ENCODE measurements around the gene PHACTR1.

The PHACTR1 gene

DNA sequence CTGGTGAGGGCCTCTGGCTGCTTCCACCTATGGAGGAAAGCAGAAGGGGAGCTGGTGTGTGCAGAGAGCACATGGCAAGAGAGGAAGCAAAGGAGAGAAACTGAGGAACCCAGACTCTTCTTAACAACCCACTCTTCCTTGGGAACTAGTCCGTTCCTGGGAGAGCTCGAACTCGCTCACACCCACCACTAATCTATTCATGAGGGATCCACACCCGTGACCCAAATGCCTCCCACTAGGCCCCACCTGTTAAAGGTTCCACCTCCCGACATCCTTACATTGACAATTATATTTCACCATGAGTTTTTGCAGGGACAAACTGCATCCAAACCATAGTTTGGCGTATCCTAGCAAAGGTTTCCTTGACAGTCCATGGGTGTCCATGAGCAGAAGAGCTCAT, 488.5 kb downstream of the PHACTR1 start:
- Histone ChIP-seq H3K9me3 (ENCODE audit: low read length) (no peaks in the 10 kb centered on the region), H3K79me2 (ENCODE audit: insufficient read depth, low read length) (no peaks in the 10 kb centered on the region), H3K9ac (ENCODE audit: low read length) (no peak overlapping the region), H3K4me3 (ENCODE audit: low read depth, low read length, poor library complexity, severe bottlenecking) (no peak overlapping the region), H3K4me2 (ENCODE audit: low read length) (no peak overlapping the region), H3K9me2 (ENCODE audit: low read depth, low read length) (no peaks in the 10 kb centered on the region), H3K27ac (ENCODE audit: low read depth, low read length, poor library complexity, severe bottlenecking) (no peak overlapping the region), H4K20me1 (ENCODE audit: insufficient read depth, low read length) (no peaks in the 10 kb centered on the region), H3F3A (ENCODE audit: insufficient read depth, low read length) (no peaks in the 10 kb centered on the region), H3K36me3 (ENCODE audit: insufficient read depth, low read length) (no peaks in the 10 kb centered on the region), H2AFZ (ENCODE audit: low read length) (no peak overlapping the region), H3K27me3 (ENCODE audit: insufficient read depth, low read length) (no peaks in the 10 kb centered on the region), H3K4me1 (ENCODE audit: insufficient read depth, low read length, severe bottlenecking) (no peaks in the 10 kb centered on the region)
- no peak for TF ChIP-seq EZH2 (IDR thresholded peaks at IDR 0.05; ENCODE audit: borderline replicate concordance, low read length)
- TF ChIP-seq, protein P1, sequence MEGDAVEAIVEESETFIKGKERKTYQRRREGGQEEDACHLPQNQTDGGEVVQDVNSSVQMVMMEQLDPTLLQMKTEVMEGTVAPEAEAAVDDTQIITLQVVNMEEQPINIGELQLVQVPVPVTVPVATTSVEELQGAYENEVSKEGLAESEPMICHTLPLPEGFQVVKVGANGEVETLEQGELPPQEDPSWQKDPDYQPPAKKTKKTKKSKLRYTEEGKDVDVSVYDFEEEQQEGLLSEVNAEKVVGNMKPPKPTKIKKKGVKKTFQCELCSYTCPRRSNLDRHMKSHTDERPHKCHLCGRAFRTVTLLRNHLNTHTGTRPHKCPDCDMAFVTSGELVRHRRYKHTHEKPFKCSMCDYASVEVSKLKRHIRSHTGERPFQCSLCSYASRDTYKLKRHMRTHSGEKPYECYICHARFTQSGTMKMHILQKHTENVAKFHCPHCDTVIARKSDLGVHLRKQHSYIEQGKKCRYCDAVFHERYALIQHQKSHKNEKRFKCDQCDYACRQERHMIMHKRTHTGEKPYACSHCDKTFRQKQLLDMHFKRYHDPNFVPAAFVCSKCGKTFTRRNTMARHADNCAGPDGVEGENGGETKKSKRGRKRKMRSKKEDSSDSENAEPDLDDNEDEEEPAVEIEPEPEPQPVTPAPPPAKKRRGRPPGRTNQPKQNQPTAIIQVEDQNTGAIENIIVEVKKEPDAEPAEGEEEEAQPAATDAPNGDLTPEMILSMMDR (IDR thresholded peaks at IDR 0.05; ENCODE audit: low read length) = no peak

DNA sequence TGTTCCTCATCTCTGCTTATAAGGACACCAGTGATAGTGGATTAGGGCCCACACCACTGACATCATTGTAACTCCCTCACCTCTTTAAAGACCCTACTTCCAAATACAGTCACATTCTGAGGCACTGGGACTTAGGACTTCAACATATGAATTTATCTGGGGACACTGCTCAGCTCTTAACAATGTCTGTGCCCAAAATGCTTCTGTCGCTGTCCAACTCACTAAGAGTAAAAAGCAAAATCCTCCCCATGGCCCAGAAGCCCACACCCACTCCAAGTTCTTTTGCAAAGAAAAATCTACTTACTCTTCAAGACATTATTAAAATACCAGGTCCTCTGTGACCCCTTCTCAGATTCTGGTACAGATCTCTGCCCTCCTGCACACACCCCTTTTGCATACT, 495.5 kb downstream of the PHACTR1 start:
- no peaks in the 10 kb centered on the region for H3K4me1 ChIP-seq (ENCODE audit: insufficient read depth, low read length, severe bottlenecking)
- no peaks in the 10 kb centered on the region; the same call in 1 of the 2 replicates for H3K27me3 ChIP-seq (ENCODE audit: insufficient read depth, low read length)
- H3K9me2 ChIP-seq (ENCODE audit: low read depth, low read length) = no peaks in the 10 kb centered on the region
- H3K9ac ChIP-seq (ENCODE audit: low read length) = no peak overlapping the region
- H2AFZ ChIP-seq (ENCODE audit: low read length) = no peak overlapping the region
- H3K4me2 ChIP-seq (ENCODE audit: low read length) = no peak overlapping the region
- TF ChIP-seq, protein P1 (IDR thresholded peaks at IDR 0.05; ENCODE audit: low read length) = no peak
- no peak for TF ChIP-seq EZH2 (IDR thresholded peaks at IDR 0.05; ENCODE audit: borderline replicate concordance, low read length)
- H3K79me2 ChIP-seq (ENCODE audit: insufficient read depth, low read length) = no peaks in the 10 kb centered on the region
- no peak overlapping the region for H3K27ac ChIP-seq (ENCODE audit: low read depth, low read length, poor library complexity, severe bottlenecking)
- H3K4me3 ChIP-seq (ENCODE audit: low read depth, low read length, poor library complexity, severe bottlenecking) = no peak overlapping the region
- no peaks in the 10 kb centered on the region for H3F3A ChIP-seq (ENCODE audit: insufficient read depth, low read length)
- no peaks in the 10 kb centered on the region for H3K9me3 ChIP-seq (ENCODE audit: low read length)
- H4K20me1 ChIP-seq (ENCODE audit: insufficient read depth, low read length) = no peaks in the 10 kb centered on the region
- no peaks in the 10 kb centered on the region for H3K36me3 ChIP-seq (ENCODE audit: insufficient read depth, low read length)

DNA sequence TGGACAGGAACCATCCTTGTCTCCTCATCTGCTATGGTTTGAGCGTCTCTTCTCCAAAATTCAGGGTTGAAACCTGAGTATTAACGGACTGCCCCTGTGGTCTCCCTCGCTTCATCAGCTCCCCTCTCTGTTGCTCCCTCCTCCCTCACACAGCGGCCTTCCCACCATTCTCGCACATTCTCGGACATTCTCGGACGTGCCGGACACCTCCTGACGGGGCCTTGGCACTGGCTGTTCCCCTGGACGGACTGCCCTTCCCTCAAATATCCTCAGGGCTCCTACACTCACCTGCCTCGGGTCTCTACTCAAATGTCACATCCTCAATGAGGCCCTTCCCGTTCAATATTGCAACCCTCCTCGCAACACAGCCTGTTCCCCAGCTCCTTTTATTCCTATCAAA, 496.0 kb downstream of the PHACTR1 start:
- H3K9me2 ChIP-seq (ENCODE audit: low read depth, low read length) = no peaks in the 10 kb centered on the region
- H3K27me3 ChIP-seq (ENCODE audit: insufficient read depth, low read length) = no peaks in the 10 kb centered on the region; the same call in none of the 2 replicates
- no peak overlapping the region for H3K9ac ChIP-seq (ENCODE audit: low read length)
- H3K27ac ChIP-seq (ENCODE audit: low read depth, low read length, poor library complexity, severe bottlenecking) = no peak overlapping the region
- H3K4me2 ChIP-seq (ENCODE audit: low read length) = no peak overlapping the region
- H2AFZ ChIP-seq (ENCODE audit: low read length) = no peak overlapping the region
- H3K9me3 ChIP-seq (ENCODE audit: low read length) = no peaks in the 10 kb centered on the region
- TF ChIP-seq EZH2 (IDR thresholded peaks at IDR 0.05; ENCODE audit: borderline replicate concordance, low read length) = no peak
- TF ChIP-seq, protein P1 (IDR thresholded peaks at IDR 0.05; ENCODE audit: low read length) = no peak
- H4K20me1 ChIP-seq (ENCODE audit: insufficient read depth, low read length) = no peaks in the 10 kb centered on the region
- no peaks in the 10 kb centered on the region for H3K36me3 ChIP-seq (ENCODE audit: insufficient read depth, low read length)
- H3K4me3 ChIP-seq (ENCODE audit: low read depth, low read length, poor library complexity, severe bottlenecking) = no peak overlapping the region
- no peaks in the 10 kb centered on the region for H3F3A ChIP-seq (ENCODE audit: insufficient read depth, low read length)
- no peaks in the 10 kb centered on the region for H3K4me1 ChIP-seq (ENCODE audit: insufficient read depth, low read length, severe bottlenecking)
- no peaks in the 10 kb centered on the region for H3K79me2 ChIP-seq (ENCODE audit: insufficient read depth, low read length)

Data from OCI-LY1 (cell line).